Right ventricle myocardium superior (tissue), 1 donor: ENCODE data around the gene CRLF1. TPM values are rescaled to one million over a fixed set of nuclear protein-coding genes. Genes with fewer than 3 reads are reported as not detected.

Experiments used
- ATAC-seq: fragments of 200-7000 bp; cut with Tn5 transposase; one replicate; pipeline ENCODE4 v1.9.1; 2020; ENCODE audit warnings: mild to moderate bottlenecking; ENCODE audit not compliant: poor library complexity
- DNase-seq: peaks from one replicate; pipeline ENCODE4 v3.0.0-alpha.2; 2020
- intact Hi-C: fragments of 100-400 bp; cut with DNase I; formaldehyde crosslinking; loops from one replicate; pipeline ENCODE4 v1.11.2; 2022
- long read RNA-seq: library from polyadenylated mRNA; unstranded; transcript quantifications from one replicate; pipeline ENCODE4 v2.0.0, GENCODE V29; 2021
- total RNA-seq: library from RNA; stranded (reverse); fragmentation: NEBNext Ultra II Directional; extraction: Animal tissue kit (Norgen Biotek cat#: 25700); gene quantifications from one replicate; pipeline ENCODE4 v1.2.1, GENCODE V29; 2021
- donor health status: DM: no; HTN: yes; CAD: no; lungs with severe emphysema.

Gene CRLF1
- total RNA-seq: 20.6 TPM
- long read RNA-seq, transcript CRLF1-201 (9 exons, 1,792 nt): major isoform, 18 of 43 reads
- long read RNA-seq, partial matches to known transcripts: 6 of 43 reads
- long read RNA-seq, other reads (novel, unspliced or antisense): 19 of 43 reads

- DNase-seq (no peak), ATAC-seq (no peak)
- intact Hi-C loops: no loop called here
Observed at GRCh38 chr19:18606281-18607225, at the start of gene CRLF1. Gene CRLF1, minus strand, starts transcription at chr19:18606799. Its CDS starts 143 bp downstream, at chr19:18606656.

GRCh38 chr19:18655173-18655844 is 48.7 kb upstream of the CRLF1 start:
- ATAC-seq (no peak), DNase-seq (no peak)
- intact Hi-C loops: no loop called here

GRCh38 chr19:18654469-18654868 is 47.9 kb upstream of the CRLF1 start:
- DNase-seq: no peak
- intact Hi-C loops: no loop called here
- no peak for ATAC-seq

- ATAC-seq (no peak), DNase-seq (no peak)
- intact Hi-C loops: no loop called here
Observed at GRCh38 chr19:18653853-18654252, 47.3 kb upstream of the CRLF1 start.

- no peak for DNase-seq
- ATAC-seq: no peak
- intact Hi-C loops: no loop called here
Observed at GRCh38 chr19:18651733-18652132, 45.1 kb upstream of the CRLF1 start.

GRCh38 chr19:18651300-18651699 is 44.7 kb upstream of the CRLF1 start:
- intact Hi-C loops: no loop called here
- no peak for ATAC-seq

GRCh38 chr19:18650468-18651041 is 44.0 kb upstream of the CRLF1 start:
- intact Hi-C loops: no loop called here
- DNase-seq (peak; percentile 90), ATAC-seq (peak; percentile 71)

More at GRCh38 chr19:18651300-18651699, 44.7 kb upstream of the CRLF1 start:
- no peak for DNase-seq

- intact Hi-C loops: no loop called here
- peak; percentile 70 for ATAC-seq
- peak; percentile 75 for DNase-seq
Observed at GRCh38 chr19:18650021-18650390, 43.4 kb upstream of the CRLF1 start.

- ATAC-seq: peak; percentile 74
- DNase-seq: peak; percentile 89
- intact Hi-C loops: no loop called here
Observed at GRCh38 chr19:18649371-18650020, 42.9 kb upstream of the CRLF1 start.

- DNase-seq (peak; percentile 59), ATAC-seq (no peak)
Observed at GRCh38 chr19:18648973-18649315, 42.3 kb upstream of the CRLF1 start.

GRCh38 chr19:18647807-18648206 is 41.2 kb upstream of the CRLF1 start:
- intact Hi-C loops: no loop called here
- ATAC-seq (no peak), DNase-seq (no peak)

More at GRCh38 chr19:18648973-18649315, 42.3 kb upstream of the CRLF1 start:
- intact Hi-C loops: no loop called here

GRCh38 chr19:18647371-18647767 is 40.8 kb upstream of the CRLF1 start:
- ATAC-seq (no peak), DNase-seq (no peak)
- intact Hi-C loops: no loop called here

- ATAC-seq: no peak
- DNase-seq: no peak
- intact Hi-C loops: no loop called here
Observed at GRCh38 chr19:18646535-18647370, 40.2 kb upstream of the CRLF1 start.

GRCh38 chr19:18645035-18645511 is 38.5 kb upstream of the CRLF1 start:
- intact Hi-C loops: no loop called here
- ATAC-seq (no peak), DNase-seq (no peak)

GRCh38 chr19:18644196-18645034 is 37.8 kb upstream of the CRLF1 start:
- intact Hi-C loops: no loop called here
- no peak for DNase-seq
- peak; percentile 41 for ATAC-seq

GRCh38 chr19:18639706-18640243 is 33.2 kb upstream of the CRLF1 start:
- ATAC-seq (no peak), DNase-seq (no peak)
- intact Hi-C loops: no loop called here
